ENCODE results near the gene BCL2L11.

DNA sequence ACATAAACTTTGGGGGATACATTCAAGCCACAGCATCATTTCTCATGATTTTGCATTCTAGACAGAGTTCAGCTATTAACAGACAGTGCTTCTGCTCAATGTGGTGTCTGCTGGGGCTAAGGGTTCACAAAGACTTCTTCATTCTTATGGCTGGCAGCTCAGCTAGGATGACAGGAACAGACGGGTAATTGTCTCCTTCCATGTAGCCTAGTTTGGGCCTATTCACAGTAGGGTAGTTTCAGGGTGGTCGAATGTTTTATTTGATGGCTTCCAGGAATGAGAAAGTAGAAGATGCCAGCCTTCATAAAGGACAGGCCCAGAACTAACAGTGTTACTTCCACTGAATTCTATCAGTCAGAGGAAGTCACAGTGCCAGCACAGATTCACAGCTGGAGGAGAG lies 26.0 kb upstream of the BCL2L11 start:
- TF ChIP-seq, protein P1, sequence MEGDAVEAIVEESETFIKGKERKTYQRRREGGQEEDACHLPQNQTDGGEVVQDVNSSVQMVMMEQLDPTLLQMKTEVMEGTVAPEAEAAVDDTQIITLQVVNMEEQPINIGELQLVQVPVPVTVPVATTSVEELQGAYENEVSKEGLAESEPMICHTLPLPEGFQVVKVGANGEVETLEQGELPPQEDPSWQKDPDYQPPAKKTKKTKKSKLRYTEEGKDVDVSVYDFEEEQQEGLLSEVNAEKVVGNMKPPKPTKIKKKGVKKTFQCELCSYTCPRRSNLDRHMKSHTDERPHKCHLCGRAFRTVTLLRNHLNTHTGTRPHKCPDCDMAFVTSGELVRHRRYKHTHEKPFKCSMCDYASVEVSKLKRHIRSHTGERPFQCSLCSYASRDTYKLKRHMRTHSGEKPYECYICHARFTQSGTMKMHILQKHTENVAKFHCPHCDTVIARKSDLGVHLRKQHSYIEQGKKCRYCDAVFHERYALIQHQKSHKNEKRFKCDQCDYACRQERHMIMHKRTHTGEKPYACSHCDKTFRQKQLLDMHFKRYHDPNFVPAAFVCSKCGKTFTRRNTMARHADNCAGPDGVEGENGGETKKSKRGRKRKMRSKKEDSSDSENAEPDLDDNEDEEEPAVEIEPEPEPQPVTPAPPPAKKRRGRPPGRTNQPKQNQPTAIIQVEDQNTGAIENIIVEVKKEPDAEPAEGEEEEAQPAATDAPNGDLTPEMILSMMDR (conservative IDR thresholded peaks at IDR 0.05; ENCODE audit: low read depth, low read length): no peak
- TF ChIP-seq EZH2 (IDR thresholded peaks at IDR 0.05; ENCODE audit: borderline replicate concordance, low read depth, low read length, poor library complexity, severe bottlenecking): no peak
